Cardiac ventricle fibroblast (primary cell): Measurements from ENCODE around the gene SETD7. TPM values are rescaled to one million over a fixed set of nuclear protein-coding genes. Genes with fewer than 3 reads are reported as not detected.

Experiments used
- total RNA-seq: library from RNA; depleted of rRNA; stranded (reverse); fragments of >200 nt; gene quantifications from 2 replicates; pipeline ENCODE4 v1.2.3, GENCODE V29; 2015

Gene SETD7
- total RNA-seq, result 42.7 and 42.8 TPM in 2 replicates

DNA sequence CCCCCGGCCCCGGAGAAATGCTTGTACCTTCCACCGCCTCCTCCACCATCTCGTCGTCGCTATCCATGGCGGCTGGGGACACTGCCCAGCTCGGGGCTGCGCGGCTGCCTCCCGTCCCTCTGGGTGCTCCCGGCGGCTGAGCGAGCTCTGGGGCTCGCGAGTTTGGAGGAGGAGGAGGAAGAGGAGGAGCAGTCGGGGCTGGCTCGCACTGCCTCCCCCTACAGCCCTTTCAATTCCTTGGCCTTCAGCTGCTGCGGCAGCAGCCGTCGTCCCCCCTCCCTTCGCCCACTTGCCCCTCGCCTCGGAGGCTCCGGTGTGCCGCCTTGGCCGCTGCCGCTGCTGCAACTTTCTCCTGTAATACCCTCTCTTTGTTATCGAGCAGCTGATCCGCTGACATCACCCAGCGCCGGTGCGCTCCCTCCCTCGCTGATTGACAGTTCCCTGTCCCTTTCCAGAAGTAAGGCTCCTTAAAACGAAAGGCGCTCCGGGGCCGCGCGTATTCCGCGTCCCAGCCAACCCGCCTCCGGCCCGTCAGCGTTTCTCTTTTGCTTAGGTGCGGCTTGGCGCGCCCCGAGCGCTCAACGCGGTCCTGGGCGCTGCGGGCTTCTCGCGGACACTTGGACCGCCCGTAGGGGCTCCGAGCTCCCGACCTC is at the start of gene SETD7:
Gene SETD7, minus strand, starts transcription at position 149 of the 653 bp plus-strand sequence. Its CDS starts 82 bp downstream, at position 67.

DNA sequence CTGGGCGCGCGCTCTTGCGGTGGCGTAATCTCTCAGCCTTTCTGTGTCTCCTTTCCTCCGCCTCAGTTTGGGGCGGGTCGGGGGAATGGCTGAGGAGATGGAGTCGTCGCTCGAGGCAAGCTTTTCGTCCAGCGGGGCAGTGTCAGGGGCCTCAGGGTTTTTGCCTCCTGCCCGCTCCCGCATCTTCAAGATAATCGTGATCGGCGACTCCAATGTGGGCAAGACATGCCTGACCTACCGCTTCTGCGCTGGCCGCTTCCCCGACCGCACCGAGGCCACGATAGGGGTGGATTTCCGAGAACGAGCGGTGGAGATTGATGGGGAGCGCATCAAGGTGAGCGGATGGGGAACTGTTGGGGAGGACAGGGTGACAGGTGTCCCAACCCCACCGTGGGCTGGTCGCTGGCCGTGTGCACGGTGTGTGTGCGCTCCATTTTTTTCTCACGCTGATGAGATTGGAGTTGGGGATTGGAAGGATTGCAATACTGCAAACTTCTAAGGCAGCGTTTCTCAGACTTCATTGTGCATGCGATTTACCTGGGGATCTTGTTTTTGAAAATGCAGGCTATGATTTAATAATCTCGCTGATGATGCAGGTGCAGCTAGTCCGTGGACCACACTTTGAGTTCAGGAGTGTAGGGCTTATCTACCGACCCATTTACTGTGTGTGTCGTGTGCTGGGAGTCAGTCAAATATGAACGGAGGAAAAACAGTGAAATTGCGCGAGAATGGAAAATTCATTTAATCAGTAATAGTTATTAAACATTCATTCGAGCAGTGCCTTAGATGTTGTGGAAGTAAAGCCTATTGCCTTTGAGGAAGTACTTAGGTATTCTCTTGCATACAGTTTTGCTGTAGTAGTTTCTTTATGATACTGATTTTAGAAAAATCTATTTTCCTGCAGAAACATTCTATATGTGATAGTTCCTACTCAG is 101.6 kb downstream of the SETD7 start, which contains the start of gene RAB33B:
Gene RAB33B, plus strand, starts transcription at position 11 of the 935 bp plus-strand sequence. Its CDS starts 75 bp downstream, at position 86.

Other genes with a start within 250 kb of the SETD7 start
- 8.6 and 8.9 TPM in 2 replicates for gene RAB33B, start 102.1 kb downstream of the SETD7 start, total RNA-seq
- gene MGST2, start 109.6 kb upstream of the SETD7 start, total RNA-seq, result 16.0 and 20.5 TPM in 2 replicates